B cell (primary cell): ENCODE data around the gene ACAP2. TPM values are rescaled to one million over a fixed set of nuclear protein-coding genes. Genes with fewer than 3 reads are reported as not detected.

Experiments
- ATAC-seq: fragments of 200-7000 bp; cut with Tn5 transposase; one replicate; pipeline ENCODE4 v1.10.0; 2021; ENCODE audit warnings: low read depth, mild to moderate bottlenecking, moderate number of reproducible peaks, moderate library complexity
- CTCF ChIA-PET: fragments of 350-600 bp; sonication (Branson Sonifier 250); formaldehyde crosslinking; loops from one replicate; lab custom pipeline; 2021; ENCODE audit warnings: antibody characterized with exemption, inconsistent platforms; lab: Charles Lee
- POLR2A ChIA-PET: fragments of 350-600 bp; sonication (Branson Sonifier 250); formaldehyde crosslinking; loops from one replicate; lab custom pipeline; 2021; ENCODE audit warnings: antibody characterized with exemption; lab: Charles Lee
- DNase-seq: peaks from one replicate; pipeline ENCODE4 v3.0.0; 2013
- H2AFZ ChIP-seq: 2 replicates; pipeline ENCODE4 v1.6.1; 2012; ENCODE audit warnings: mild to moderate bottlenecking, low read depth, low read length; ENCODE audit not compliant: insufficient read depth, poor library complexity, severe bottlenecking
- H3K27ac ChIP-seq, 2 donors: 1 replicate in 1 of 2; 2 replicates in 1 of 2; pipeline ENCODE4 v1.5.1; 2012 to 2013; ENCODE audit warnings: low read length in 2 of 2, mild to moderate bottlenecking in 2 of 2, moderate library complexity in 1 of 2
- H3K27me3 ChIP-seq, 4 experiments: fragments of 200-600 bp in 1 of 4; sonication (generic) in 1 of 4; replicated peaks in 1 of 4; 1 replicate in 2 of 4; 2 replicates in 2 of 4; pipeline versions ENCODE4 v1.6.1 to v1.7.0; 2013 to 2016; ENCODE audit warnings: low read length in 3 of 4, mild to moderate bottlenecking in 2 of 4, mixed read lengths in 1 of 4, moderate library complexity in 1 of 4; ENCODE audit not compliant: insufficient read depth in 4 of 4, control insufficient read depth in 3 of 4; ENCODE audit errors: control extremely low read depth in 1 of 4
- H3K36me3 ChIP-seq, 2 experiments: replicated peaks in 1 of 2; 1 replicate in 1 of 2; 2 replicates in 1 of 2; pipeline versions ENCODE4 v1.6.1 to v1.7.1; 2013; ENCODE audit warnings: low read length in 1 of 2; ENCODE audit not compliant: insufficient read depth in 2 of 2, control insufficient read depth in 1 of 2; ENCODE audit errors: control extremely low read depth in 1 of 2, extremely low read depth in 1 of 2
- H3K4me1 ChIP-seq, 2 donors: fragments of 200-600 bp in 1 of 2; sonication (generic) in 1 of 2; 1 replicate in 1 of 2; 2 replicates in 1 of 2; pipeline versions ENCODE4 v1.5.1 to v1.6.1; 2013 to 2017; ENCODE audit warnings: low read length in 2 of 2; ENCODE audit not compliant: control insufficient read depth in 2 of 2, insufficient read depth in 2 of 2
- H3K4me2 ChIP-seq: replicated peaks from 2 replicates; pipeline ENCODE3; 2012; ENCODE audit warnings: mild to moderate bottlenecking, low read depth, low read length; ENCODE audit not compliant: poor library complexity, severe bottlenecking
- H3K4me3 ChIP-seq, 5 experiments: fragments of 200-600 bp in 1 of 5; sonication (generic) in 1 of 5; 1 replicate in 3 of 5; 2 replicates in 2 of 5; pipeline versions ENCODE4 v1.5.1 to v1.7.0; 2011 to 2016; ENCODE audit warnings: low read length in 4 of 5, mild to moderate bottlenecking in 4 of 5, low read depth in 2 of 5, control low read depth in 1 of 5, moderate library complexity in 1 of 5; ENCODE audit not compliant: insufficient read depth in 1 of 5; ENCODE audit errors: control extremely low read depth in 1 of 5, extremely low read depth in 1 of 5
- H3K79me2 ChIP-seq: fragments of 200-600 bp; sonication (generic); one replicate; pipeline ENCODE4 v1.6.0; 2016; ENCODE audit warnings: low read length; ENCODE audit not compliant: control insufficient read depth, insufficient read depth
- H3K9ac ChIP-seq: fragments of 200-600 bp; sonication (generic); 2 replicates; pipeline ENCODE4 v1.6.1; 2017; ENCODE audit warnings: mild to moderate bottlenecking, low read length, moderate library complexity
- H3K9me3 ChIP-seq, 3 donors: one replicate each; pipeline versions ENCODE4 v1.6.1 to v1.7.1; 2013; ENCODE audit warnings: low read length in 2 of 3; ENCODE audit not compliant: control insufficient read depth in 2 of 3, insufficient read depth in 1 of 3; ENCODE audit errors: control extremely low read depth in 1 of 3
- H4K20me1 ChIP-seq: 2 replicates; pipeline ENCODE4 v1.6.0; 2012; ENCODE audit warnings: mild to moderate bottlenecking, low read length; ENCODE audit not compliant: insufficient read depth, control insufficient read depth, poor library complexity, severe bottlenecking
- H3K27ac Mint-ChIP-seq: one replicate; pipeline ENCODE4 v1.8.0; 2021; ENCODE audit warnings: mixed read lengths
- H3K27me3 Mint-ChIP-seq: one replicate; pipeline ENCODE4 v1.8.0; 2021; ENCODE audit warnings: mixed read lengths
- H3K4me1 Mint-ChIP-seq: one replicate; pipeline ENCODE4 v1.8.0; 2021; ENCODE audit warnings: mixed read lengths
- H3K4me3 Mint-ChIP-seq: one replicate; pipeline ENCODE4 v1.8.0; 2021; ENCODE audit warnings: mixed read lengths
- H3K9me3 Mint-ChIP-seq: one replicate; pipeline ENCODE4 v1.8.0; 2022; ENCODE audit warnings: mixed read lengths; ENCODE audit not compliant: insufficient read depth
- EZH2 ChIP-seq: IDR thresholded peaks from 2 replicates; pipeline ENCODE4 v1.6.1; 2012; ENCODE audit warnings: borderline replicate concordance, low read depth, mild to moderate bottlenecking, moderate library complexity, low read length; ENCODE audit not compliant: insufficient read depth, poor library complexity, severe bottlenecking
- WGBS: methylation state at CpG from one replicate; pipeline ENCODE4 v1.1.5; 2013; ENCODE audit warnings: missing lambda C conversion rate; ENCODE audit not compliant: insufficient coverage; 5-methylcytosine and 5-hydroxymethylcytosine counted together
- intact Hi-C: fragments of 100-400 bp; cut with micrococcal nuclease; formaldehyde crosslinking; loops from one replicate; pipeline ENCODE4 v1.10.0; 2022
- polyA plus RNA-seq: library from polyadenylated mRNA; depleted of rRNA; stranded (reverse); fragments of >200 nt; gene quantifications from 2 replicates; pipeline ENCODE4 v1.2.3, GENCODE V29; 2012
- total RNA-seq, 2 donors: library from RNA; stranded (reverse); fragments of 120-200 nt in 1 of 2; gene quantifications; 1 replicate in 1 of 2; 2 replicates in 1 of 2; pipeline versions ENCODE4 v1.2.3 to v1.2.4, GENCODE V29; 2013 to 2022
- TF ChIP-seq, protein P1 (sequence below): fragments of 200-600 bp; IDR thresholded peaks from one replicate; pipeline ENCODE4 v1.8.0; 2022; ENCODE audit warnings: antibody characterized with exemption, mild to moderate bottlenecking

The ACAP2 gene
- total and polyA plus RNA-seq, 2 donors (not counting 1 experiment from before 2014, with no cell fraction given), result 18.6 to 113 TPM

DNA sequence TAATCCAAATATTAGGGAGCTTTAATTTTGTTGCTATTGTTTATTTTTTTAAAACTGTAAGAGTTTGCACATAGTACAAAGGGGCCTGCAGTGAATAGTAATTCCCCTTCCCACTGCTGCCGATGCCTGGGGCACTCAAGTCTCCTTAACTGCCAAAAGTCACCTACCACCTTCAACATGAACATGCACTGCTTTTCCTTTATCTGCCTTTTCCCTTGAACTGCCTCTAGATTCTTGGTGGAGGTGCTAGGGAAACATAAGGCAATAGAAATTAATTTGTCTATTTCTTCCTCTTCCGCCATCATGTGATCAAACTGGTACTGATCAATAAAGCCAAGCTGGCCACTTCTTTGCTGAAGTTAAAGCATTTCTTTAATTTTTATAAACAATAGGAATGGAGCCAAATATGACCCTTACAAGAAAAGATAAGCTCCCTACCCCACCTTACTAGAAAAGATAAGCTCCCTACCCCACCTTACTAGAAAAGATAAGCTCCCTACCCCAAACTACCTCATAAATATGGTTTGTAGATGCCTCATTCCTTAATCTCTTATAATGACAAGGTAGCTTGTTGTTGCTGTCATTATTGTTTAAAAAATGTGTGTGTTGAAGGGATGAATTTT, 17.4 kb upstream of the ACAP2 start:
- H3K4me2 ChIP-seq, result no peak overlapping the region
- H3K27me3 ChIP-seq, result no peaks in the 10 kb centered on the region
- no peak overlapping the region for H3K9ac ChIP-seq
- H3K9me3 ChIP-seq, result no peaks in the 10 kb centered on the region
- Mint-ChIP-seq H3K4me3 (no peak overlapping the region), H3K27me3 (no peaks in the 10 kb centered on the region), H3K9me3 (no peaks in the 10 kb centered on the region), H3K4me1 (peaks cover 8% of the 10 kb centered on the region), H3K27ac (no peak overlapping the region)
- DNase-seq (no peak), ATAC-seq (no peak)
- no peak overlapping the region for H3K4me3 ChIP-seq
- TF ChIP-seq, protein P1, sequence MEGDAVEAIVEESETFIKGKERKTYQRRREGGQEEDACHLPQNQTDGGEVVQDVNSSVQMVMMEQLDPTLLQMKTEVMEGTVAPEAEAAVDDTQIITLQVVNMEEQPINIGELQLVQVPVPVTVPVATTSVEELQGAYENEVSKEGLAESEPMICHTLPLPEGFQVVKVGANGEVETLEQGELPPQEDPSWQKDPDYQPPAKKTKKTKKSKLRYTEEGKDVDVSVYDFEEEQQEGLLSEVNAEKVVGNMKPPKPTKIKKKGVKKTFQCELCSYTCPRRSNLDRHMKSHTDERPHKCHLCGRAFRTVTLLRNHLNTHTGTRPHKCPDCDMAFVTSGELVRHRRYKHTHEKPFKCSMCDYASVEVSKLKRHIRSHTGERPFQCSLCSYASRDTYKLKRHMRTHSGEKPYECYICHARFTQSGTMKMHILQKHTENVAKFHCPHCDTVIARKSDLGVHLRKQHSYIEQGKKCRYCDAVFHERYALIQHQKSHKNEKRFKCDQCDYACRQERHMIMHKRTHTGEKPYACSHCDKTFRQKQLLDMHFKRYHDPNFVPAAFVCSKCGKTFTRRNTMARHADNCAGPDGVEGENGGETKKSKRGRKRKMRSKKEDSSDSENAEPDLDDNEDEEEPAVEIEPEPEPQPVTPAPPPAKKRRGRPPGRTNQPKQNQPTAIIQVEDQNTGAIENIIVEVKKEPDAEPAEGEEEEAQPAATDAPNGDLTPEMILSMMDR, result no peak
- TF ChIP-seq EZH2, result no peak
- no peaks in the 10 kb centered on the region for H3K36me3 ChIP-seq
- no peak overlapping the region for H3K27ac ChIP-seq
- POLR2A ChIA-PET, result interaction anchor here (0.7 kb wide), 1 partner anchor 517 kb away, joined by 3 read pairs; no protein-coding TSS in a partner anchor
- CTCF ChIA-PET, result no interaction called here
- no peak overlapping the region for H2AFZ ChIP-seq
- H4K20me1 ChIP-seq, result no peaks in the 10 kb centered on the region
- peaks cover 9 to 10% of the 10 kb centered on the region in 2 donors for H3K4me1 ChIP-seq
- no peaks in the 10 kb centered on the region for H3K79me2 ChIP-seq
- no CpG with 5 or more reads among the region's 2 CpGs for WGBS
- intact Hi-C loops, result no loop called here

DNA sequence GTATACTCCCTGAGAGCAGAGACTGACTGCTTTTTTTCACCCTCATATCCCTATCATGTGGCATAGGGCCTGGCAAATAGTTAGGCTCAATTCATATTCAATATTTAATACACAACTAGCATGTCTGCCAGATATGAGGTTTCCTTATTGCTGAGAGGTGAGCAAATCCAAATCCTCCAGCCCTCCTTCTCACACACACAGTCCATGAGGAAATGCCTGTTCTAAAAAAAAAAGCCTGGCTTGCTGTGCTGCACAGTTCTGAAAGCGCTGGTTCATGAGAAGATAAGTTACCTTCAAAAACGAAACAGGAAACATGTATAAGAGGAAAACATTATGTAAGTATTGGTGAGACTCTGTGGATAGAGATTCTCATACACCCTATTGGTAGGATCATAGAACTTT, 15.5 kb upstream of the ACAP2 start:
- no peaks in the 10 kb centered on the region for H3K9me3 ChIP-seq
- no peaks in the 10 kb centered on the region for H3K27me3 Mint-ChIP-seq
- peak overlapping the region; percentile 11 for H3K9ac ChIP-seq
- no peaks in the 10 kb centered on the region for H3K9me3 Mint-ChIP-seq
- peak overlapping the region; percentile 27 for H3K4me3 Mint-ChIP-seq
- no peak overlapping the region for H3K4me3 ChIP-seq
- peak overlapping the region; percentile 85 for H3K27ac Mint-ChIP-seq
- ChIA-PET POLR2A (no interaction called here), CTCF (no interaction called here)
- H2AFZ ChIP-seq, result peak overlapping the region; percentile 68
- DNase-seq, result peak; percentile 53
- ATAC-seq, result peak; percentile 88
- H3K4me2 ChIP-seq, result peak overlapping the region; percentile 56
- WGBS, result no CpG with 5 or more reads among the region's 2 CpGs
- H3K4me1 ChIP-seq, result peaks cover 9 to 10% of the 10 kb centered on the region in 2 donors
- no peaks in the 10 kb centered on the region for H3K27me3 ChIP-seq
- TF ChIP-seq, protein P1, result no peak
- no peak for TF ChIP-seq EZH2
- no peaks in the 10 kb centered on the region for H4K20me1 ChIP-seq
- H3K79me2 ChIP-seq, result no peaks in the 10 kb centered on the region
- H3K36me3 ChIP-seq, result no peaks in the 10 kb centered on the region
- H3K27ac ChIP-seq, result peak overlapping the region in 1 of 2 donors; percentile 32
- intact Hi-C loops, result loop anchor here (1.0 kb wide), 1 partner anchor 16 kb away; no protein-coding TSS in a partner anchor
- peaks cover 8% of the 10 kb centered on the region for H3K4me1 Mint-ChIP-seq
